ENCODE results near the gene P2RY11.

P2RY11 gene

GRCh38 chr19:10111405-10111811, at the start of gene P2RY11:
Gene P2RY11 (plus strand): TSS chr19:10111693. CDS start chr19:10111722, 29 bp downstream.
- peak; percentile 79 for DNase-seq

- no peak for DNase-seq
These were observed 49.7 kb upstream of the P2RY11 start for GRCh38 chr19:10061717-10062310.

GRCh38 chr19:10068205-10068604, 43.3 kb upstream of the P2RY11 start:
- no peak for DNase-seq

- no peak for DNase-seq
These were observed 42.4 kb upstream of the P2RY11 start for GRCh38 chr19:10069046-10069445.

- DNase-seq, result no peak
These were observed 40.6 kb upstream of the P2RY11 start for GRCh38 chr19:10070730-10071446.

GRCh38 chr19:10074153-10074552, 37.3 kb upstream of the P2RY11 start:
- peak; percentile 60 for DNase-seq

GRCh38 chr19:10076535-10076934, 35.0 kb upstream of the P2RY11 start:
- DNase-seq, result no peak

- no peak for DNase-seq
These were observed 33.2 kb upstream of the P2RY11 start for GRCh38 chr19:10078329-10078728.

- DNase-seq, result no peak
These were observed 32.5 kb upstream of the P2RY11 start for GRCh38 chr19:10079031-10079453.

GRCh38 chr19:10083911-10084310, 27.6 kb upstream of the P2RY11 start:
- DNase-seq, result no peak

- DNase-seq, result no peak
These were observed 26.7 kb upstream of the P2RY11 start for GRCh38 chr19:10084803-10085202.

GRCh38 chr19:10085641-10086590, 25.6 kb upstream of the P2RY11 start, which contains the start of gene SHFL:
Gene SHFL (plus strand): TSS chr19:10086317. CDS start chr19:10086428, 111 bp downstream.
- peak; percentile 87 for DNase-seq

GRCh38 chr19:10086591-10087192, 24.8 kb upstream of the P2RY11 start:
- DNase-seq, result peak; percentile 72

- DNase-seq, result no peak
These were observed 24.0 kb upstream of the P2RY11 start for GRCh38 chr19:10087296-10088061.

GRCh38 chr19:10088949-10089554, 22.4 kb upstream of the P2RY11 start:
- no peak for DNase-seq

GRCh38 chr19:10089801-10090375, 21.6 kb upstream of the P2RY11 start:
- no peak for DNase-seq

- no peak for DNase-seq
These were observed 20.2 kb upstream of the P2RY11 start for GRCh38 chr19:10091370-10091687.

- DNase-seq, result no peak
These were observed 19.4 kb upstream of the P2RY11 start for GRCh38 chr19:10091895-10092641.

GRCh38 chr19:10092648-10093294, 18.7 kb upstream of the P2RY11 start:
- DNase-seq, result no peak
